H9 (cell line): ENCODE data around the gene EDEM2. TPM values are rescaled to one million over a fixed set of nuclear protein-coding genes. Genes with fewer than 3 reads are reported as not detected.

Experiments used
- DNase-seq: peaks from one replicate; pipeline ENCODE4 v3.0.0-alpha.2; 2017
- H2AFZ ChIP-seq: one replicate; pipeline ENCODE4 v1.6.1; 2013; ENCODE audit warnings: mild to moderate bottlenecking, low read length, control low read depth, moderate library complexity
- H2AK5ac ChIP-seq: 2 replicates; pipeline ENCODE4 v1.6.1; 2013; ENCODE audit warnings: low read length, control low read depth, mixed read lengths; ENCODE audit not compliant: insufficient read length
- H2BK120ac ChIP-seq: one replicate; pipeline ENCODE4 v1.6.1; 2013; ENCODE audit warnings: low read depth, mild to moderate bottlenecking, low read length, control low read depth, inconsistent platforms; ENCODE audit not compliant: poor library complexity, severe bottlenecking
- H2BK12ac ChIP-seq: 2 replicates; pipeline ENCODE4 v1.6.1; 2013; ENCODE audit warnings: low read length, control low read depth, mixed read lengths, low read depth; ENCODE audit not compliant: insufficient read length
- H2BK15ac ChIP-seq: 2 replicates; pipeline ENCODE4 v1.6.1; 2013; ENCODE audit warnings: low read depth, low read length, control low read depth
- H2BK20ac ChIP-seq: one replicate; pipeline ENCODE4 v1.6.1; 2013; ENCODE audit warnings: low read depth, mild to moderate bottlenecking, low read length, control low read depth, inconsistent platforms; ENCODE audit not compliant: poor library complexity, severe bottlenecking
- H2BK5ac ChIP-seq: 2 replicates; pipeline ENCODE4 v1.6.1; 2013; ENCODE audit warnings: low read length, control low read depth, mixed read lengths; ENCODE audit not compliant: insufficient read length
- H3K14ac ChIP-seq: 2 replicates; pipeline ENCODE4 v1.6.1; 2013; ENCODE audit warnings: low read length, control low read depth; ENCODE audit not compliant: insufficient read depth
- H3K18ac ChIP-seq: 2 replicates; pipeline ENCODE4 v1.6.1; 2013; ENCODE audit warnings: low read depth, mild to moderate bottlenecking, mixed read lengths, low read length, control low read depth; ENCODE audit not compliant: insufficient read length
- H3K23ac ChIP-seq: 2 replicates; pipeline ENCODE4 v1.6.1; 2013; ENCODE audit warnings: low read length, control low read depth, mixed read lengths, low read depth; ENCODE audit not compliant: insufficient read length
- H3K23me2 ChIP-seq: 2 replicates; pipeline ENCODE4 v1.6.1; 2013; ENCODE audit warnings: low read depth, mild to moderate bottlenecking, mixed read lengths, low read length, control low read depth; ENCODE audit not compliant: insufficient read length, poor library complexity, severe bottlenecking
- H3K27ac ChIP-seq: 2 replicates; pipeline ENCODE4 v1.5.1; 2013; ENCODE audit warnings: low read length, control low read depth, mixed read lengths, low read depth; ENCODE audit not compliant: insufficient read length
- H3K27me3 ChIP-seq: 2 replicates; pipeline ENCODE4 v1.6.1; 2013; ENCODE audit warnings: low read length, control low read depth, inconsistent platforms; ENCODE audit not compliant: insufficient read depth
- H3K4ac ChIP-seq: 2 replicates; pipeline ENCODE4 v1.6.1; 2013; ENCODE audit warnings: low read depth, mild to moderate bottlenecking, control low read depth, inconsistent platforms, low read length, moderate library complexity
- H3K4me1 ChIP-seq: 2 replicates; pipeline ENCODE4 v1.6.1; 2013; ENCODE audit warnings: low read length, control low read depth, inconsistent platforms; ENCODE audit not compliant: insufficient read depth
- H3K4me2 ChIP-seq: 2 replicates; pipeline ENCODE4 v1.6.1; 2013; ENCODE audit warnings: low read length, control low read depth, mixed read lengths; ENCODE audit not compliant: insufficient read length, insufficient read depth
- H3K56ac ChIP-seq: 2 replicates; pipeline ENCODE4 v1.6.1; 2013; ENCODE audit warnings: low read depth, mild to moderate bottlenecking, mixed read lengths, low read length, control low read depth; ENCODE audit not compliant: insufficient read length
- H3K79me1 ChIP-seq: 2 replicates; pipeline ENCODE4 v1.6.1; 2013; ENCODE audit warnings: low read depth, mild to moderate bottlenecking, moderate library complexity, low read length, control low read depth, inconsistent platforms; ENCODE audit not compliant: insufficient read depth, poor library complexity, severe bottlenecking
- H3K79me2 ChIP-seq: 2 replicates; pipeline ENCODE4 v1.6.1; 2013; ENCODE audit warnings: low read length, control low read depth, inconsistent platforms; ENCODE audit not compliant: insufficient read depth
- H3K9ac ChIP-seq: 2 replicates; pipeline ENCODE4 v1.6.1; 2013; ENCODE audit warnings: low read length, control low read depth, mixed read lengths; ENCODE audit not compliant: insufficient read length; ENCODE audit errors: extremely low read depth
- H3K9me3 ChIP-seq: one replicate; pipeline ENCODE4 v1.6.1; 2013; ENCODE audit warnings: low read depth, low read length, inconsistent platforms; ENCODE audit not compliant: control insufficient read depth
- H3T11ph ChIP-seq: one replicate; pipeline ENCODE4 v1.6.1; 2013; ENCODE audit warnings: mild to moderate bottlenecking, low read length, control low read depth, inconsistent platforms
- H4K20me1 ChIP-seq: one replicate; pipeline ENCODE4 v1.6.1; 2013; ENCODE audit not compliant: control insufficient read depth, insufficient read length, insufficient read depth
- H4K5ac ChIP-seq: 2 replicates; pipeline ENCODE4 v1.6.1; 2013; ENCODE audit warnings: low read depth, mild to moderate bottlenecking, mixed read lengths, low read length, control low read depth; ENCODE audit not compliant: insufficient read length
- H4K8ac ChIP-seq: replicated peaks from 2 replicates; pipeline ENCODE4 v1.6.1; 2013; ENCODE audit warnings: low read length, control low read depth, mixed read lengths, low read depth; ENCODE audit not compliant: insufficient read length
- H4K91ac ChIP-seq: 2 replicates; pipeline ENCODE4 v1.6.1; 2013; ENCODE audit warnings: low read depth, mild to moderate bottlenecking, moderate library complexity, mixed read lengths, low read length, control low read depth; ENCODE audit not compliant: insufficient read length
- H3K27ac Mint-ChIP-seq, 3 experiments: 2 replicates in 2 of 3; 3 replicates in 1 of 3; pipeline ENCODE4 v1.8.0; 2020 to 2021; ENCODE audit warnings: mixed read lengths in 3 of 3, mild to moderate bottlenecking in 1 of 3, moderate library complexity in 1 of 3
- H3K27me3 Mint-ChIP-seq: 2 replicates; pipeline ENCODE4 v1.8.0; 2021; ENCODE audit warnings: low read depth, mild to moderate bottlenecking, moderate library complexity, mixed read lengths
- H3K36me3 Mint-ChIP-seq, 3 experiments: 2 replicates in 2 of 3; 3 replicates in 1 of 3; pipeline ENCODE4 v1.8.0; 2020 to 2021; ENCODE audit warnings: low read depth in 3 of 3, mixed read lengths in 3 of 3; ENCODE audit not compliant: insufficient read depth in 1 of 3
- H3K4me1 Mint-ChIP-seq, 2 experiments: 2 replicates each; pipeline ENCODE4 v1.8.0; 2020; ENCODE audit warnings: mixed read lengths in 2 of 2
- H3K4me3 Mint-ChIP-seq, 2 experiments: 2 replicates in 1 of 2; 3 replicates in 1 of 2; pipeline ENCODE4 v1.8.0; 2020 to 2021; ENCODE audit warnings: mild to moderate bottlenecking in 2 of 2, mixed read lengths in 2 of 2, moderate library complexity in 1 of 2
- H3K9me3 Mint-ChIP-seq, 2 experiments: 2 replicates in 1 of 2; 3 replicates in 1 of 2; pipeline ENCODE4 v1.8.0; 2020; ENCODE audit warnings: mild to moderate bottlenecking in 2 of 2, mixed read lengths in 2 of 2, moderate library complexity in 1 of 2
- CTCF ChIP-seq: fragments of 200-600 bp; sonication (generic); conservative IDR thresholded peaks from 3 replicates; pipeline ENCODE4 v1.8.0; 2021; ENCODE audit warnings: antibody characterized with exemption, mild to moderate bottlenecking
- WGBS: extraction: QIAGEN DNeasy Blood & Tissue Kit; methylation state at CpG from one replicate; pipeline ENCODE4 v1.1.7; 2013; ENCODE audit warnings: missing lambda C conversion rate, low lambda C conversion rate, mixed read lengths; ENCODE audit not compliant: insufficient read length; ENCODE audit errors: extremely low coverage; 5-methylcytosine and 5-hydroxymethylcytosine counted together
- total RNA-seq: library from RNA; stranded (reverse); gene quantifications from 2 replicates; pipeline ENCODE4 v1.2.1, GENCODE V29; 2021

The EDEM2 gene
- total RNA-seq, 1 experiment from 2014 or later, result 27.8 TPM

- H4K20me1 ChIP-seq, result no peaks in the 10 kb centered on the region
- no CpG with 5 or more reads among the region's 5 CpGs for WGBS
Observed at GRCh38 chr20:35191419-35192117, 44.4 kb upstream of the EDEM2 start.

More at GRCh38 chr20:35191419-35192117, 44.4 kb upstream of the EDEM2 start:
- Histone ChIP-seq H3K14ac (no peak overlapping the region), H3K4me1 (no peaks in the 10 kb centered on the region), H3K4ac (no peak overlapping the region), H3K18ac (no peak overlapping the region), H4K5ac (no peak overlapping the region), H3K4me2 (no peak overlapping the region), H2BK120ac (no peak overlapping the region), H2BK5ac (no peak overlapping the region), H2AFZ (no peak overlapping the region), H4K8ac (no peak overlapping the region), H3K79me2 (no peaks in the 10 kb centered on the region), H3K23me2 (no peaks in the 10 kb centered on the region), H3K9ac (no peak overlapping the region), H2BK12ac (no peak overlapping the region), H3K23ac (no peak overlapping the region), H3K27ac (no peak overlapping the region), H3T11ph (no peak overlapping the region), H3K9me3 (no peaks in the 10 kb centered on the region), H3K56ac (no peak overlapping the region), H3K27me3 (no peaks in the 10 kb centered on the region; the same call in 1 of the 2 replicates), H2BK20ac (no peak overlapping the region), H3K79me1 (no peaks in the 10 kb centered on the region), H4K91ac (no peak overlapping the region), H2BK15ac (no peak overlapping the region), H2AK5ac (no peak overlapping the region)
- no peak for TF ChIP-seq CTCF
- DNase-seq, result no peak
- peaks cover 24% of the 10 kb centered on the region for H3K27me3 Mint-ChIP-seq
- peaks cover 26 to 32% of the 10 kb centered on the region in 2 experiments for H3K9me3 Mint-ChIP-seq
- peaks cover 7 to 21% (median 15%) of the 10 kb centered on the region in 3 experiments; a peak in 6 of 7 replicates for H3K36me3 Mint-ChIP-seq
- no peak overlapping the region for H3K27ac Mint-ChIP-seq
- no peak overlapping the region for H3K4me3 Mint-ChIP-seq
- H3K4me1 Mint-ChIP-seq, result peaks cover 28 to 29% of the 10 kb centered on the region in 2 experiments
